HepG2 (cell line): ENCODE results near the gene JPT2. TPM values are rescaled to one million over a fixed set of nuclear protein-coding genes. Genes with fewer than 3 reads are reported as not detected.

Experiments used
- ATAC-seq: fragments of 200-7000 bp; cut with Tn5 transposase; 3 replicates; pipeline ENCODE4 v1.9.1; 2020; ENCODE audit warnings: mild to moderate bottlenecking, moderate library complexity
- BruUV-seq: library from RNA; stranded (reverse); fragments of 400-500 nt; replicated peaks from 2 replicates; lab custom pipeline; 2021; lab: Mats Ljungman, UMichigan
- CTCF ChIA-PET: fragments of 300-600 bp; formaldehyde crosslinking; extraction: SDS; loops from one replicate; lab custom pipeline; 2021; ENCODE audit warnings: low total read pairs, inconsistent platforms, low intra/inter-chr PET ratio; lab: Yijun Ruan, JAX
- POLR2A ChIA-PET: fragments of 350-600 bp; sonication (Branson Sonifier 250); formaldehyde crosslinking; loops from one replicate; lab custom pipeline; 2020; ENCODE audit warnings: antibody characterized with exemption, inconsistent platforms; lab: Yijun Ruan, JAX
- DNase-seq: peaks from one replicate; pipeline ENCODE4 v3.0.0-alpha.2; 2015; ENCODE audit warnings: low spot score
- FAIRE-seq: peaks from 3 replicates; lab custom pipeline; 2011; peaks lifted over from hg19 to GRCh38; lab: Jason Lieb, UNC
- H2AFZ ChIP-seq: one replicate; pipeline ENCODE4 v1.6.1; 2011; ENCODE audit warnings: low read length, inconsistent platforms
- H3K27ac ChIP-seq: fragments of 300-600 bp; 3 replicates; pipeline ENCODE4 v1.8.0; 2011; ENCODE audit warnings: mixed run types, mild to moderate bottlenecking, mixed read lengths, low read length, inconsistent platforms; ENCODE audit not compliant: insufficient read depth; ENCODE audit errors: extremely low read length
- H3K27me3 ChIP-seq, 2 experiments: fragments of 200-600 bp in 1 of 2; 2 replicates in 1 of 2; 3 replicates in 1 of 2; pipeline versions ENCODE4 v1.6.0 to v1.8.0; 2011; ENCODE audit warnings: low read length in 2 of 2, mild to moderate bottlenecking in 2 of 2, moderate library complexity in 2 of 2, inconsistent platforms in 1 of 2; ENCODE audit not compliant: insufficient read depth in 2 of 2, control insufficient read depth in 1 of 2
- H3K36me3 ChIP-seq, 2 experiments: fragments of 200-600 bp in 1 of 2; replicated peaks in 1 of 2; 2 replicates in 1 of 2; 3 replicates in 1 of 2; pipeline versions ENCODE4 v1.5.1 to v1.8.0; 2011; ENCODE audit warnings: low read length in 2 of 2, inconsistent platforms in 1 of 2; ENCODE audit not compliant: insufficient read depth in 2 of 2, control insufficient read depth in 1 of 2
- H3K4me1 ChIP-seq: 2 replicates; pipeline ENCODE4 v1.5.1; 2012; ENCODE audit warnings: low read length, inconsistent platforms; ENCODE audit not compliant: insufficient read depth
- H3K4me2 ChIP-seq: 2 replicates; pipeline ENCODE4 v1.6.0; 2011; ENCODE audit warnings: low read depth, low read length, inconsistent platforms
- H3K4me3 ChIP-seq, 3 experiments: fragments of 200-600 bp in 1 of 3; sonication (generic), shearing (Covaris generic) in 1 of 3; replicated peaks in 1 of 3; 2 replicates each; pipeline ENCODE4 v1.5.1; 2011 to 2016; ENCODE audit warnings: low read length in 3 of 3, inconsistent platforms in 2 of 3, low read depth in 2 of 3, mild to moderate bottlenecking in 2 of 3, control low read depth in 1 of 3, mixed read lengths in 1 of 3; ENCODE audit not compliant: insufficient read depth in 1 of 3
- H3K79me2 ChIP-seq: one replicate; pipeline ENCODE4 v1.6.1; 2011; ENCODE audit warnings: low read length, inconsistent platforms; ENCODE audit not compliant: insufficient read depth
- H3K9ac ChIP-seq: 2 replicates; pipeline ENCODE4 v1.6.0; 2011; ENCODE audit warnings: mild to moderate bottlenecking, low read depth, low read length, inconsistent platforms; ENCODE audit not compliant: insufficient read depth
- H3K9me3 ChIP-seq: 2 replicates; pipeline ENCODE4 v1.5.1; 2012; ENCODE audit warnings: mild to moderate bottlenecking, low read length
- H4K20me1 ChIP-seq: 2 replicates; pipeline ENCODE4 v1.6.0; 2011; ENCODE audit warnings: inconsistent platforms, mild to moderate bottlenecking, low read length, moderate library complexity; ENCODE audit not compliant: insufficient read depth
- HOXD1 ChIP-seq: sonication (generic); formaldehyde crosslinking; IDR thresholded peaks from 2 replicates; pipeline ENCODE4 v1.5.0; 2020; ENCODE audit warnings: missing genetic modification reagents
- SOX5 ChIP-seq: IDR thresholded peaks from 2 replicates; pipeline ENCODE4 v1.6.1; 2016; ENCODE audit warnings: borderline replicate concordance
- ZBTB1 ChIP-seq: sonication (generic); formaldehyde crosslinking; IDR thresholded peaks from 2 replicates; pipeline ENCODE4 v1.4.0; 2020; ENCODE audit warnings: missing genetic modification reagents, borderline replicate concordance
- ZNF333 ChIP-seq: sonication (generic); formaldehyde crosslinking; IDR thresholded peaks from 2 replicates; pipeline ENCODE4 v1.4.0; 2020; ENCODE audit warnings: mild to moderate bottlenecking, missing genetic modification reagents, borderline replicate concordance
- ZNF510 ChIP-seq: sonication (generic); formaldehyde crosslinking; IDR thresholded peaks from 2 replicates; pipeline ENCODE4 v1.4.0; 2020; ENCODE audit warnings: low read depth, mild to moderate bottlenecking, missing genetic modification reagents
- WGBS: methylation state at CpG from one replicate; pipeline ENCODE4 v1.1.6; 2017; ENCODE audit warnings: low lambda C conversion rate; 5-methylcytosine and 5-hydroxymethylcytosine counted together
- in situ Hi-C: cut with HindIII; loops from 2 replicates; pipeline ENCODE4 v1.10.0; 2017; ENCODE audit warnings: low pct_unique_long_range_greater_than_20kb; ENCODE audit not compliant: extremely low pct_ligation_motif_present
- intact Hi-C: fragments of 100-400 bp; cut with micrococcal nuclease; formaldehyde crosslinking; loops from one replicate; pipeline ENCODE4 v1.10.0; 2022; ENCODE audit not compliant: unreplicated experiment
- polyA plus RNA-seq, 8 experiments: library from polyadenylated mRNA; depleted of rRNA in 3 of 8; stranded (reverse) in 7 of 8; unstranded in 1 of 8; fragments of >200 nt; fragmentation: Illumina TruSeq in 4 of 8; extraction: Trizol in 4 of 8; gene quantifications; 2 replicates each; pipeline versions ENCODE4 v1.2.1 to v1.2.3, GENCODE V29; 2011 to 2016; ENCODE audit warnings: low read depth in 4 of 8, missing spikeins in 1 of 8, mixed read lengths in 1 of 8; ENCODE audit not compliant: insufficient read depth in 1 of 8
- total RNA-seq, 5 experiments: library from RNA; depleted of rRNA; stranded (reverse); fragments of >200 nt; fragmentation: Illumina TruSeq; extraction: Trizol; gene quantifications; 2 replicates each; pipeline ENCODE4 v1.2.3, GENCODE V29; 2016; ENCODE audit warnings: low read depth in 1 of 5
- TF ChIP-seq, protein P1 (sequence below): fragments of 450-650 bp; IDR thresholded peaks from 2 replicates; pipeline ENCODE4 v1.6.1; 2016
- TF ChIP-seq, protein P2 (sequence below): sonication (generic); formaldehyde crosslinking; IDR thresholded peaks from 2 replicates; pipeline ENCODE4 v1.9.0; 2022; ENCODE audit warnings: missing genetic modification reagents, mild to moderate bottlenecking, borderline replicate concordance

Gene JPT2
- total and polyA plus RNA-seq, 2 of the 13 experiments (the other 11 are each of a cell fraction or from before 2014, with no cell fraction given): 53.5 to 89.4 TPM

GRCh38 chr16:1734816-1735215 is 56.7 kb downstream of the JPT2 start:
- H3K27ac ChIP-seq: no peak overlapping the region
- FAIRE-seq: no peak
- TF ChIP-seq ZNF333 (CRISPR knock-in tag) (no peak), ZBTB1 (CRISPR knock-in tag) (no peak), ZNF510 (CRISPR knock-in tag) (no peak), SOX5 (CRISPR knock-in tag) (no peak), HOXD1 (CRISPR knock-in tag) (no peak)
- TF ChIP-seq, protein P1, sequence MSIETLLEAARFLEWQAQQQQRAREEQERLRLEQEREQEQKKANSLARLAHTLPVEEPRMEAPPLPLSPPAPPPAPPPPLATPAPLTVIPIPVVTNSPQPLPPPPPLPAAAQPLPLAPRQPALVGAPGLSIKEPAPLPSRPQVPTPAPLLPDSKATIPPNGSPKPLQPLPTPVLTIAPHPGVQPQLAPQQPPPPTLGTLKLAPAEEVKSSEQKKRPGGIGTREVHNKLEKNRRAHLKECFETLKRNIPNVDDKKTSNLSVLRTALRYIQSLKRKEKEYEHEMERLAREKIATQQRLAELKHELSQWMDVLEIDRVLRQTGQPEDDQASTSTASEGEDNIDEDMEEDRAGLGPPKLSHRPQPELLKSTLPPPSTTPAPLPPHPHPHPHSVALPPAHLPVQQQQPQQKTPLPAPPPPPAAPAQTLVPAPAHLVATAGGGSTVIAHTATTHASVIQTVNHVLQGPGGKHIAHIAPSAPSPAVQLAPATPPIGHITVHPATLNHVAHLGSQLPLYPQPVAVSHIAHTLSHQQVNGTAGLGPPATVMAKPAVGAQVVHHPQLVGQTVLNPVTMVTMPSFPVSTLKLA: peak; percentile 63
- TF ChIP-seq, protein P2, sequence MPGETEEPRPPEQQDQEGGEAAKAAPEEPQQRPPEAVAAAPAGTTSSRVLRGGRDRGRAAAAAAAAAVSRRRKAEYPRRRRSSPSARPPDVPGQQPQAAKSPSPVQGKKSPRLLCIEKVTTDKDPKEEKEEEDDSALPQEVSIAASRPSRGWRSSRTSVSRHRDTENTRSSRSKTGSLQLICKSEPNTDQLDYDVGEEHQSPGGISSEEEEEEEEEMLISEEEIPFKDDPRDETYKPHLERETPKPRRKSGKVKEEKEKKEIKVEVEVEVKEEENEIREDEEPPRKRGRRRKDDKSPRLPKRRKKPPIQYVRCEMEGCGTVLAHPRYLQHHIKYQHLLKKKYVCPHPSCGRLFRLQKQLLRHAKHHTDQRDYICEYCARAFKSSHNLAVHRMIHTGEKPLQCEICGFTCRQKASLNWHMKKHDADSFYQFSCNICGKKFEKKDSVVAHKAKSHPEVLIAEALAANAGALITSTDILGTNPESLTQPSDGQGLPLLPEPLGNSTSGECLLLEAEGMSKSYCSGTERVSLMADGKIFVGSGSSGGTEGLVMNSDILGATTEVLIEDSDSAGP: no peak
- TF ChIP-seq, all 625 proteins: peak for 1

More at GRCh38 chr16:1734816-1735215, 56.7 kb downstream of the JPT2 start:
- H3K4me3 ChIP-seq: no peak overlapping the region
- no peaks in the 10 kb centered on the region for H3K4me1 ChIP-seq
- H3K27me3 ChIP-seq: no peaks in the 10 kb centered on the region; a peak in 1 of 5 replicates
- no peak overlapping the region for H3K4me2 ChIP-seq
- BruUV-seq: no TSS peak
- no peaks in the 10 kb centered on the region for H3K79me2 ChIP-seq
- in situ Hi-C loops (no loop called here), intact Hi-C loops (no loop called here)
- no peak; the same call in 2 of the 3 replicates for ATAC-seq
- peaks cover 20% of the 10 kb centered on the region for H3K9me3 ChIP-seq
- ChIA-PET POLR2A (no interaction called here), CTCF (no interaction called here)
- no peak overlapping the region for H3K9ac ChIP-seq
- H4K20me1 ChIP-seq: no peaks in the 10 kb centered on the region
- 95% methylated on average over 8 of the region's 22 CpGs for WGBS
- no peak for DNase-seq
- no peak overlapping the region for H2AFZ ChIP-seq
- H3K36me3 ChIP-seq: peaks cover 11 to 25% of the 10 kb centered on the region in 2 experiments; a peak in 3 of 5 replicates
